Measurements from ENCODE around the gene TMEM269. TPM values are rescaled to one million over a fixed set of nuclear protein-coding genes. Genes with fewer than 3 reads are reported as not detected.

The TMEM269 gene
- total and polyA plus RNA-seq, 2 experiments from 2014 or later: not detected

DNA sequence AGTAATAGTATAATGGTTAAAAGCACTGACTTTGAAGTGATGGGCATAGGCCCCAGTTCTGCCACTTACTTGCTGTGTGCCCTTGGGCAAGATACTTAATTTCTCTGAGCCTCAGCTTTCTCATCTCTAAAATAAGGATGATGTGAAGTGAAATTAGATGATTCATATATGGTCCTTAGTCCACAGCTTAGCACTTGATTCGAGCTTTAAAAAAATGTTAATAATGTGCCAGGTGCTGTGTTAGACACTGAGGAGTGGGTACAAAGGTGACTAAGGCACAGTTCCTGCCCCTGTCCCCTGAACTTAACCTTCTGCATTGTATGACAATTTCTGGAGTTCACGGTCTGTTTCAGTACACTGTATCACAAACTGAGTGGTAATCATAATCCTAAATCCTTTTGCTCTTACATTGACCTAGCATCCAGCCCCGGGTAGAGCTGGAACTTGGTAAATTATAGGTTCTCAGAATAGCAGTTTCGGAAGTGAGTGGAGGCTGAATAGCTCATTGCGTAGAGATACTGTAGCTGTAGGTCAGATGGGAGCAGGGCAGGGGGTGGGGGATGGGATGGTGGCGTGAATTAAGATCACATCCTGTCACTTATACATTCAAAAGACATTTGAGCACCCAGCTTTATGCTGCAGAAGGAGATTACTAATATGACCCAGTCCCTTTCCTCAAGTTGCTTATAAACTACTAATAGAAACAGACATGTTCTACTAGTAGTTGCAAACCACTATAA, 63.1 kb downstream of the TMEM269 start:
- TF ChIP-seq EZH2 (IDR thresholded peaks at IDR 0.05; ENCODE audit: insufficient read depth, poor library complexity, severe bottlenecking): no peak
- no peak for TF ChIP-seq EZH2phosphoT487 (IDR thresholded peaks at IDR 0.05; ENCODE audit: insufficient read depth, low read depth)
- Histone ChIP-seq H3K4me3 (peak overlapping the region; percentile 87), H3K9me3 (ENCODE audit: low read depth) (no peaks in the 10 kb centered on the region), H3K27ac (no peak overlapping the region), H3K36me3 (ENCODE audit: low read depth) (no peaks in the 10 kb centered on the region; the same call in 1 of the 2 replicates), H2AFZ (no peak overlapping the region), H3K4me2 (ENCODE audit: unreplicated experiment) (peak overlapping the region; percentile 94), H4K20me1 (ENCODE audit: insufficient read depth) (no peaks in the 10 kb centered on the region), H3K9me2 (ENCODE audit: insufficient read depth) (no peaks in the 10 kb centered on the region), H3K9ac (0 out of 2 replicates have a peak overlapping the region, but pooled peaks have one; percentile 84), H3K4me1 (ENCODE audit: insufficient read depth) (peaks cover 27% of the 10 kb centered on the region), H3K79me2 (ENCODE audit: insufficient read depth) (peaks cover 20% of the 10 kb centered on the region), H3F3A (ENCODE audit: insufficient read depth) (peaks cover 17% of the 10 kb centered on the region), H3K27me3 (replicated peaks; ENCODE audit: insufficient read depth) (no peaks in the 10 kb centered on the region)
- 60 to 67% methylated on average over 6 of the region's 6 CpGs for WGBS, 2 experiments (ENCODE audit: low coverage in 1 of 2, low lambda C conversion rate in 2 of 2, missing lambda C conversion rate in 2 of 2)
- in situ Hi-C loops (cut with MboI): no loop called here
- no peak for DNase-seq

DNA sequence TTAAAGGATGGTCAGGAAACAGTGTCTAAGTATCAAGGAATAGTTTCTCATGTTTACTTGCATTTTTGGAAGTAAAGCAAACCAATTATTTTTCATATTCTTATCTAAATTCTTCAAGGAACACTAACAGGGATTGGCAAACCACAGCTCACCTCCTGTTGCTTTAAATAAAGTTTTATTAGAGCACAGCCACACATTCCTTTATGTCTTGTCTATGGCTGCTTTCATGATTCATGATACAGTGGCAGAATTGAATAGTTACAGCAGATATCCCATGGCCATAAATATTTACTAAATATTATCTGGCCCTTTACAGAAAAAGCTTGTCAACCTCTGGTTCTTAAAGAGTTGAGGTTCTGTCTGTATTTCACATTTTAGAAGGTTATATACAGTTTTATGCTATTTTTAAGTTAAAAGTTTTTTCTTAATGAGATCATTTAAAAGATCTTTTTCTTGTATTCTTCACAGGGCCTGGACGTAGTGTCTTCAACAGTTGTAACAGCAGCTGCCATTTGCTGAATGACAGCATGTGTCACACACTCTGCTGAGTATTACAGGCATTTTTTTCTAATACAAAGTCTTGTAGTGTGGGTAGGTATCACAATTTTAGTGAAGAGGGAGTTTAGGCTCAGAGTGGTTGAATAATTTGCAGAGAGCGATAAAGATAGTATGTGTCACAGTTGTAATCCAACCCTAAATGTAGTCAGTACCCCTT, 64.2 kb downstream of the TMEM269 start:
- Histone ChIP-seq H3K27ac (no peak overlapping the region), H2AFZ (no peak overlapping the region), H3K4me3 (no peak overlapping the region), H3K79me2 (ENCODE audit: insufficient read depth) (peaks cover 20% of the 10 kb centered on the region), H3K9me2 (ENCODE audit: insufficient read depth) (no peaks in the 10 kb centered on the region), H3K36me3 (ENCODE audit: low read depth) (no peaks in the 10 kb centered on the region; the same call in 1 of the 2 replicates), H3K9me3 (ENCODE audit: low read depth) (no peaks in the 10 kb centered on the region), H3F3A (ENCODE audit: insufficient read depth) (peaks cover 13% of the 10 kb centered on the region), H3K4me1 (ENCODE audit: insufficient read depth) (peaks cover 27% of the 10 kb centered on the region), H4K20me1 (ENCODE audit: insufficient read depth) (no peaks in the 10 kb centered on the region), H3K4me2 (ENCODE audit: unreplicated experiment) (no peak overlapping the region), H3K27me3 (replicated peaks; ENCODE audit: insufficient read depth) (no peaks in the 10 kb centered on the region), H3K9ac (no peak overlapping the region)
- no peak for TF ChIP-seq EZH2phosphoT487 (IDR thresholded peaks at IDR 0.05; ENCODE audit: insufficient read depth, low read depth)
- no peak for TF ChIP-seq EZH2 (IDR thresholded peaks at IDR 0.05; ENCODE audit: insufficient read depth, poor library complexity, severe bottlenecking)
- no peak for DNase-seq
- WGBS, 2 experiments (ENCODE audit: low coverage in 1 of 2, low lambda C conversion rate in 2 of 2, missing lambda C conversion rate in 2 of 2): 72 to 78% methylated on average over 2 of the region's 2 CpGs
- in situ Hi-C loops (cut with MboI): no loop called here

DNA sequence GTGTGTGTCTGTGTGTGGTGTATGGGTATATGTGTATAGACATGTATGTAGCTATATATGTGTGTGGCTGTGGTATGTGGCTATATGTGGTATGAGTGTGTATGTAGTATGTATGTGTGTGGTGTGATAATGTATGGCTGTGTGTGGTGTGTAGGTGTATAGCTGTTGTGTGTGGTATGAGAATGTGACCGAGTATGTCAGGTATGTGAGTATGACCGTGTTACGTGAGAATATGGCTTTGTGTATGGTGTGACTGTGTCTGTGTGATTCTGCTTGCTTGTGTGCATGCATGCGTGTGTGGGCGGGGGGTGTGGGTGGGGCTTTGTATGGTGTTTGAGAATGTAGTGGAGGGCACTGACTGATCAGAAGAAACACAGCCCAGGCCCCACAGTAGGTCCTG, 65.2 kb downstream of the TMEM269 start:
- Histone ChIP-seq H3F3A (ENCODE audit: insufficient read depth) (peaks cover 4% of the 10 kb centered on the region), H3K9me2 (ENCODE audit: insufficient read depth) (no peaks in the 10 kb centered on the region), H3K4me2 (ENCODE audit: unreplicated experiment) (no peak overlapping the region), H2AFZ (no peak overlapping the region), H3K9ac (no peak overlapping the region), H3K36me3 (ENCODE audit: low read depth) (no peaks in the 10 kb centered on the region; the same call in 1 of the 2 replicates), H3K4me3 (no peak overlapping the region), H3K9me3 (ENCODE audit: low read depth) (no peaks in the 10 kb centered on the region), H3K79me2 (ENCODE audit: insufficient read depth) (peaks cover 20% of the 10 kb centered on the region), H3K27me3 (replicated peaks; ENCODE audit: insufficient read depth) (no peaks in the 10 kb centered on the region), H4K20me1 (ENCODE audit: insufficient read depth) (no peaks in the 10 kb centered on the region), H3K4me1 (ENCODE audit: insufficient read depth) (peaks cover 20% of the 10 kb centered on the region), H3K27ac (no peak overlapping the region)
- TF ChIP-seq EZH2phosphoT487 (IDR thresholded peaks at IDR 0.05; ENCODE audit: insufficient read depth, low read depth) (no peak), EZH2 (IDR thresholded peaks at IDR 0.05; ENCODE audit: insufficient read depth, poor library complexity, severe bottlenecking) (no peak)
- in situ Hi-C loops (cut with MboI): no loop called here
- WGBS, 2 experiments (ENCODE audit: low coverage in 1 of 2, low lambda C conversion rate in 2 of 2, missing lambda C conversion rate in 2 of 2): 97 to 98% methylated on average over 4 to 5 of the region's 5 CpGs
- no peak for DNase-seq

Other genes starting within 250 kb of the TMEM269 start
- gene PPIH, start 126.6 kb upstream of the TMEM269 start, total RNA-seq (2014; rRNA removed; shearing (Covaris generic)): 22.7 and 35.9 TPM in 2 replicates
- gene PPIH, start 126.6 kb upstream of the TMEM269 start, polyA plus RNA-seq (2016; fragmentation: Nextera tagmentation; extraction: Ambion mirVana): 35.1 and 37.1 TPM in 2 replicates
- 665 and 762 TPM in 2 replicates for gene YBX1, start 102.6 kb upstream of the TMEM269 start, total RNA-seq (2014; rRNA removed; shearing (Covaris generic))
- gene YBX1, start 102.6 kb upstream of the TMEM269 start, polyA plus RNA-seq (2016; fragmentation: Nextera tagmentation; extraction: Ambion mirVana): 480 and 496 TPM in 2 replicates
- not detected in 2 replicates for gene CLDN19, start 44.8 kb upstream of the TMEM269 start, total RNA-seq (2014; rRNA removed; shearing (Covaris generic))
- not detected in 2 replicates for gene CLDN19, start 44.8 kb upstream of the TMEM269 start, polyA plus RNA-seq (2016; fragmentation: Nextera tagmentation; extraction: Ambion mirVana)
- 222 and 257 TPM in 2 replicates for gene P3H1, start 18.0 kb upstream of the TMEM269 start, total RNA-seq (2014; rRNA removed; shearing (Covaris generic))
- 194 and 197 TPM in 2 replicates for gene P3H1, start 18.0 kb upstream of the TMEM269 start, polyA plus RNA-seq (2016; fragmentation: Nextera tagmentation; extraction: Ambion mirVana)
- 2.7 and 3.4 TPM in 2 replicates for gene C1orf50, start 17.7 kb upstream of the TMEM269 start, total RNA-seq (2014; rRNA removed; shearing (Covaris generic))
- 8.1 and 10.5 TPM in 2 replicates for gene C1orf50, start 17.7 kb upstream of the TMEM269 start, polyA plus RNA-seq (2016; fragmentation: Nextera tagmentation; extraction: Ambion mirVana)
- gene ERMAP, start 32.1 kb downstream of the TMEM269 start, total RNA-seq (2014; rRNA removed; shearing (Covaris generic)): 18.4 and 26.9 TPM in 2 replicates
- 7.0 and 7.9 TPM in 2 replicates for gene ERMAP, start 32.1 kb downstream of the TMEM269 start, polyA plus RNA-seq (2016; fragmentation: Nextera tagmentation; extraction: Ambion mirVana)
- 12.5 and 16.8 TPM in 2 replicates for gene SVBP, start 32.4 kb downstream of the TMEM269 start, total RNA-seq (2014; rRNA removed; shearing (Covaris generic))
- 28.4 and 28.5 TPM in 2 replicates for gene SVBP, start 32.4 kb downstream of the TMEM269 start, polyA plus RNA-seq (2016; fragmentation: Nextera tagmentation; extraction: Ambion mirVana)
- gene ZNF691, start 61.6 kb downstream of the TMEM269 start, total RNA-seq (2014; rRNA removed; shearing (Covaris generic)): 4.4 and 13.0 TPM in 2 replicates
- 6.2 and 6.9 TPM in 2 replicates for gene ZNF691, start 61.6 kb downstream of the TMEM269 start, polyA plus RNA-seq (2016; fragmentation: Nextera tagmentation; extraction: Ambion mirVana)
- gene SLC2A1, start 173.9 kb downstream of the TMEM269 start, total RNA-seq (2014; rRNA removed; shearing (Covaris generic)): 315 and 361 TPM in 2 replicates
- 142 and 143 TPM in 2 replicates for gene SLC2A1, start 173.9 kb downstream of the TMEM269 start, polyA plus RNA-seq (2016; fragmentation: Nextera tagmentation; extraction: Ambion mirVana)